CD4-positive, CD25-positive, alpha-beta regulatory T cell (primary cell): Measurements from ENCODE around the gene DNASE1. TPM values are rescaled to one million over a fixed set of nuclear protein-coding genes. Genes with fewer than 3 reads are reported as not detected.

ENCODE experiments used
- ATAC-seq, 2 donors: fragments of 150-1000 bp; cut with Tn5 transposase; one replicate each; pipeline ENCODE4 v1.10.0; 2021; ENCODE audit warnings: low read depth in 2 of 2, moderate number of reproducible peaks in 2 of 2, moderate library complexity in 1 of 2
- DNase-seq, 3 donors: peaks; one replicate each; pipeline versions ENCODE4 v3.0.0 to v3.0.0-alpha.2; 2012 to 2022; ENCODE audit warnings: mixed read lengths in 1 of 3
- H3K27ac ChIP-seq: one replicate; pipeline ENCODE4 v1.7.0; 2013; ENCODE audit warnings: mild to moderate bottlenecking, low read length; ENCODE audit not compliant: insufficient read depth, poor library complexity, severe bottlenecking
- H3K27me3 ChIP-seq: one replicate; pipeline ENCODE4 v1.7.0; 2013; ENCODE audit warnings: low read length; ENCODE audit not compliant: control insufficient read depth, insufficient read depth
- H3K36me3 ChIP-seq: one replicate; pipeline ENCODE4 v1.7.0; 2013; ENCODE audit warnings: mild to moderate bottlenecking, low read length, moderate library complexity; ENCODE audit not compliant: control insufficient read depth, insufficient read depth
- H3K4me1 ChIP-seq: 2 replicates; pipeline ENCODE4 v1.7.0; 2013; ENCODE audit warnings: mild to moderate bottlenecking, low read length; ENCODE audit not compliant: insufficient read depth, control insufficient read depth, poor library complexity, severe bottlenecking
- H3K4me3 ChIP-seq: one replicate; pipeline ENCODE4 v1.7.0; 2013; ENCODE audit warnings: low read depth, mild to moderate bottlenecking, low read length, moderate library complexity
- H3K9me3 ChIP-seq, 2 experiments: 1 replicate in 1 of 2; 2 replicates in 1 of 2; pipeline ENCODE4 v1.7.0; 2013; ENCODE audit warnings: low read length in 2 of 2, mild to moderate bottlenecking in 1 of 2, moderate library complexity in 1 of 2; ENCODE audit not compliant: control insufficient read depth in 2 of 2
- H3K27ac Mint-ChIP-seq, 3 donors: one replicate each; pipeline ENCODE4 v1.8.0; 2020 to 2022; ENCODE audit warnings: mild to moderate bottlenecking in 3 of 3, mixed read lengths in 3 of 3, moderate library complexity in 2 of 3
- H3K27me3 Mint-ChIP-seq: one replicate; pipeline ENCODE4 v1.8.0; 2022; ENCODE audit warnings: mild to moderate bottlenecking, mixed read lengths
- H3K36me3 Mint-ChIP-seq: one replicate; pipeline ENCODE4 v1.8.0; 2020; ENCODE audit warnings: mixed read lengths
- H3K4me1 Mint-ChIP-seq, 4 donors: one replicate each; pipeline ENCODE4 v1.8.0; 2020 to 2022; ENCODE audit warnings: mixed read lengths in 4 of 4, mild to moderate bottlenecking in 1 of 4
- H3K4me3 Mint-ChIP-seq, 4 donors: one replicate each; pipeline ENCODE4 v1.8.0; 2020 to 2022; ENCODE audit warnings: mild to moderate bottlenecking in 4 of 4, mixed read lengths in 4 of 4, moderate library complexity in 3 of 4
- H3K9me3 Mint-ChIP-seq, 7 donors: one replicate each; pipeline ENCODE4 v1.8.0; 2020 to 2022; ENCODE audit warnings: mixed read lengths in 7 of 7, mild to moderate bottlenecking in 3 of 7, moderate library complexity in 2 of 7
- polyA plus RNA-seq, 4 donors: library from polyadenylated mRNA; unstranded; fragments of 300-500 nt; fragmentation: Illumina TruSeq; gene quantifications; one replicate each; pipeline ENCODE4 v1.2.3, GENCODE V29; 2021
- total RNA-seq: library from RNA; stranded (reverse); gene quantifications from one replicate; pipeline ENCODE4 v1.2.3, GENCODE V29; 2022

DNASE1 gene
- total and polyA plus RNA-seq, 5 donors from 2014 or later, result 1.6 to 41.9 (median 3.8) TPM

DNA sequence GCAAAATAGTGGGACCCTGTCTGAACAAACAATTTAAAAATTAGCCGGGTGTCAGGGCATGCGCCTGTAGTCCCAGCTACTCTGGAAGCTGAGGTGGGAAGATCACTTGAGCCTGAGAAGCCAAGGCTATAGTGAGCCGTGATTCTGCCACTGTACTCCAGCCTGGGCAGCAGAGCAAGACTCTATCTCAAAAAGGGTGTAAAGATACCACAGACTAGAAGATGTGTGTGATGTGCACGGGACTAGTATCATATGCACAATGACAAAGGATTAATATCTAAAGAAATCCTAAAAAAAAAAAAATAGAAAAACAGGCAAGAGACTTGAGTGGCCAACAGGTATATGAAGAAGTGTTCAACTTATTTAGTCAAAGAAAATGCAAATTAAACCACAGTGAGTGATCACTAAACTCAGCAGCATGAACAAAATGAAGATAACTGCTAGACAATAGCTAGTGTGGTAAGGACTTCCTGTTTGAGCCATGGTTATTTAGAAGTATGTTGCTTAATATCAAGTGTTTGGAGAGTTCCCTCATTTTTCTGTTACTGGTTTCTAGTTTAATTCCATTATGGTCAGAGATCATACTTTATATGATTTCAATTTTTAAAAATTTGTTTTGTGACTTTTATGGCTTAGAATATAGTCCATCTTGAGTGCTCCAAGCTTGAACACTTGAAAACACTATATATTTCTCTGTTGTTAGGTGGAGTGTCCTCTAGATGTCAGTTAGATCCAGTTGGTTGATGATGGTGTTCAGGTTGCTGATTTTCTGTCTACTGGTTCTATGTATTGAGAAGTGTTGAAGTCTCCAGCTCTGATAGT, 28.4 kb upstream of the DNASE1 start:
- H3K27me3 ChIP-seq, result no peaks in the 10 kb centered on the region
- DNase-seq (peak in 2 of 3 donors; percentile 60 to 80), ATAC-seq (peak; percentile 88 to 89)
- H3K4me1 ChIP-seq, result peaks cover 34% of the 10 kb centered on the region
- no peaks in the 10 kb centered on the region for H3K9me3 ChIP-seq
- peaks cover 33 to 75% (median 46%) of the 10 kb centered on the region in 4 donors for H3K4me1 Mint-ChIP-seq
- no peaks in the 10 kb centered on the region for H3K27me3 Mint-ChIP-seq
- peak overlapping the region; percentile 70 for H3K27ac ChIP-seq
- no peaks in the 10 kb centered on the region for H3K9me3 Mint-ChIP-seq
- peak overlapping the region; percentile 56 to 74 (median 63) for H3K4me3 Mint-ChIP-seq
- H3K36me3 ChIP-seq, result peaks cover 3% of the 10 kb centered on the region
- H3K36me3 Mint-ChIP-seq, result no peaks in the 10 kb centered on the region
- H3K27ac Mint-ChIP-seq, result peak overlapping the region; percentile 85 to 92 (median 91)
- peak overlapping the region; percentile 61 for H3K4me3 ChIP-seq

DNA sequence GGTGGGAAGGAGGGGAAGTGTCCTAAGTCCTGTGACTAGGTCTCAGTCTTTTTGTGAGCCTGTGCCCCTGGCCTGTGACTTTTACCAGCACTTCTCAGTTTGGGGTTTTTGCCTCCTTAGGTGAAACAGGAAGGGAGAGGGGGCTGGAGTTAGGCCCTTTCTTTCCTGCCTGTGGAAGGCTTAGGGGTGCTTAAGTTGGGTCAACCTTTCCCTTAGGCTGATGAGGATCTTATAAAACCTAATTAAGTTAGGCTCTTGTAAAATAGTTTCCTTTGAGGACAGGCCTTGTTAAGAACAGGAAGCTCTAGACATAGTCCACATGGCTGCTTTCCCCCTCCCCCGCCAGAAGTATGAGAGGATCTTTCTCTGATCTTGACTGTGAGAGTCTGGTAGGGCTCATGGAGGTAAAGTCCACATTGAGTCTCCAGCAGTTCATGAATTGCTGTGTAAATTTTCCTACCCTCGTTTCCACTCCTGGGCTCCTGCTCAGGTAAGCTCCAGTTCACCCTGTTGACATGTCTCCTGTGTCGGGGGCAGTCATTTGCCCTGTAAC, 17.0 kb upstream of the DNASE1 start:
- Histone ChIP-seq H3K36me3 (peaks cover 22% of the 10 kb centered on the region), H3K9me3 (no peaks in the 10 kb centered on the region), H3K27me3 (no peaks in the 10 kb centered on the region), H3K4me1 (peaks cover 17% of the 10 kb centered on the region), H3K27ac (peak overlapping the region; percentile 53), H3K4me3 (no peak overlapping the region)
- DNase-seq (peak in 2 of 3 donors; percentile 43 to 75), ATAC-seq (peak; percentile 73 to 86)
- Mint-ChIP-seq H3K9me3 (peaks cover 0 to 1% (median 0%) of the 10 kb centered on the region in 7 donors), H3K36me3 (peaks cover 5% of the 10 kb centered on the region), H3K27me3 (no peaks in the 10 kb centered on the region), H3K27ac (peak overlapping the region; percentile 85 to 94 (median 93)), H3K4me3 (peak overlapping the region; percentile 46 to 66 (median 52)), H3K4me1 (peaks cover 17 to 44% (median 36%) of the 10 kb centered on the region in 4 donors)

DNA sequence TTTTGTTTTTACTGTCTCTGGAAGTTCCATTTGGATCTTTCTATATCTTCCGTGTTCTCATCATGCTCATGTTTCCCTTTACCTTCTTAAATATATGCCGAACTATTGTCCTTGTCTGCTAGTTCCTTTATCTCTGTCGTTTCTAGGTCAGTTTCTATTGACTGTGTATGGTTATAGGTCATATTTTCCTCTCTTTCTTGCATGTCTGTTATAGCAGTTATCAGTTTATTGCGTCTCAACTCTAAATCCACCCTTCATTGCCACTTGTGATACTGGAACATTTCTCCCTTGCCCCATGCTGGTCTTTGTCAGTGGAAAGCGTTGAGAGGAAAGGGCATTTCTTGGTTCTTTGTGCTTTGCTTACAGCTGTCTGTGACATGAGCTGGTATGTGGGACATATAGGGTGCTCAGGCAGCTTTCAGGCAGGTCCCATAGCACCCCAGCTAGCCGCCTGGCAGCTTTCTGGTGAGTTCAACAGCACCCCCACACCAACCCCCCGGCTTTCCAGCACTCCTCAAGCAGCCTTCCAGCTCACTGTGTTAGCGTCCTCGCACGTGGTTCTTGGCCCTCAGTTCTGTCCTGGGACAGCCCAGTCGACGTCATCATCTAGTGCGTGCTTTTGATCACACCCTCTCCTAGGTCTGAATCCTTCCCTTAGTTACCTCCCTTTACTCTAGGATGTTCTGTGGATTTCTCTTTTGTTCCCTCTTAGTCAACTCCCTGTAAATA, 15.4 kb upstream of the DNASE1 start:
- H3K27ac ChIP-seq, result no peak overlapping the region
- peaks cover 17 to 42% (median 36%) of the 10 kb centered on the region in 4 donors for H3K4me1 Mint-ChIP-seq
- H3K4me3 Mint-ChIP-seq, result peak overlapping the region in 1 of 4 donors; percentile 20
- DNase-seq (no peak), ATAC-seq (no peak)
- no peak overlapping the region for H3K4me3 ChIP-seq
- H3K36me3 ChIP-seq, result peaks cover 33% of the 10 kb centered on the region
- H3K27me3 Mint-ChIP-seq, result no peaks in the 10 kb centered on the region
- H3K4me1 ChIP-seq, result peaks cover 17% of the 10 kb centered on the region
- H3K36me3 Mint-ChIP-seq, result peaks cover 5% of the 10 kb centered on the region
- no peaks in the 10 kb centered on the region for H3K27me3 ChIP-seq
- H3K27ac Mint-ChIP-seq, result peak overlapping the region in 2 of 3 donors; percentile 46 to 94
- no peaks in the 10 kb centered on the region for H3K9me3 ChIP-seq
- H3K9me3 Mint-ChIP-seq, result peaks cover 0 to 1% (median 0%) of the 10 kb centered on the region in 7 donors

DNA sequence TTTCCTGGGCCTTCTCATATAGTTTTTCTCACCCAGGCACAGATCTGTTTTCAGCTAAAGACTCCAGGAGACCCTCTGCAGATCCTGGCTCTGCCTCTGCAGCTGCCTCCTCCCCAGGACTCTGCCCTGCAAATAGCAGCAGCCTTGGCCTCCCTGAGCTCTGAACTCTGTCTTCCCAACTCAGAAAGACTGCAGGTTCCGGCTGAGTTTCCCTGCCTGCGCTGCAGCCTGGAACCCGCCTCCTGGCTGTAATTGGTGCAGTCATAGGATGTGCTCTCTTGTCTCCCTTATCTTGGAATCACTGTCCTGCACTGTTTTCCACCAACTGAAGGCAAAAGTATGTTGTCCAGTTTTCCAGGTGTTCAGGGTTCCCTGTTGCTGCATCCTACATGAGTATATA, 14.3 kb upstream of the DNASE1 start:
- no peaks in the 10 kb centered on the region for H3K27me3 Mint-ChIP-seq
- no peak for DNase-seq
- no peak overlapping the region for H3K4me3 Mint-ChIP-seq
- H3K27ac Mint-ChIP-seq, result no peak overlapping the region
- H3K36me3 Mint-ChIP-seq, result peaks cover 5% of the 10 kb centered on the region
- H3K4me1 Mint-ChIP-seq, result peaks cover 17 to 42% (median 36%) of the 10 kb centered on the region in 4 donors
- H3K4me1 ChIP-seq, result peaks cover 17% of the 10 kb centered on the region
- no peak overlapping the region for H3K4me3 ChIP-seq
- peaks cover 37% of the 10 kb centered on the region for H3K36me3 ChIP-seq
- H3K9me3 Mint-ChIP-seq, result peaks cover 0 to 1% (median 0%) of the 10 kb centered on the region in 7 donors
- no peak for ATAC-seq
- H3K27ac ChIP-seq, result no peak overlapping the region
- no peaks in the 10 kb centered on the region for H3K27me3 ChIP-seq
- H3K9me3 ChIP-seq, result no peaks in the 10 kb centered on the region

DNA sequence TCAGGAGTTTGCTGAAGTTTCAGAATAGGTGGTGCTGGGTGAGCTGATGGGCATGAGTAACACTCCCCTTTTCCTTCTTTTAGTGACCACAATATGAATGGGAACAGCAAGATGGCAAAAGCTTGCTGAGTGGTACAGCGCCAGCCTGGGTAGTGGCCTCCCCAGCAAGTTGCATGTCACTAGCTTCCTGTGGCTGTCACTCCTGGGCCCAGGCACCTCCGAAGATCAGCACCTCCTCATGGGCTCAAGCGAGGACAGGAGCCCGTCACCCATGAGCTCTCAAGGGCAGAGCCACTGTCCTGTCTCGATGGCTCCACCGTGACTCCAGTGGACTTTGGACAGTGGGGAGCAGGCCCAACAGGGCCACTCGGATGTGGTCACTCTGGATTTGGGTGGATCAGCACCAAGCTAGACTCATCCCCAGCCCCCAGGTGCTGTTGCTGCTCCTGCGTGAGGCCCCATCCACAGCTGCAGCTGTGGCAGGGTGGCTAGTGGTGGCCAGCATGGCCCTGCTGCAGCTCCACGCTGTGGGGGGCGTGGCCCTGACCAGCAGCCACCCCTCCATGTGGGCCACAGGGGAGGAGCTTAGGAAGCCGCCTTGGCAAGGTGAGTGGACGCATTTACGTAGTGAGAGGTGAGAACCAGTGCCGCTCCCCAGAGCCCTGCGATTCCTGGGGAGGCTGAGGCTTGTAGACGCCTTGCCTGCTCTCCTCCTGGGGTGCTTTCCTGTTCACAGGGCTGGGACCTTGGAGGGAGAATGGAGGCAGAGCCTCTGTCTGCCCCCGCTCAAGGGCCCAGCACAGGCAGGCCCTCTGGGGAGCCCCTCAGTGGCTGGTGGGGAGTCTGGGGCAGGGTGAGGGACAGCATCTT, 13.6 kb upstream of the DNASE1 start:
- peaks cover 14 to 36% (median 30%) of the 10 kb centered on the region in 4 donors for H3K4me1 Mint-ChIP-seq
- H3K27me3 Mint-ChIP-seq, result no peaks in the 10 kb centered on the region
- Histone ChIP-seq H3K36me3 (peaks cover 37% of the 10 kb centered on the region), H3K4me1 (peaks cover 17% of the 10 kb centered on the region), H3K9me3 (no peaks in the 10 kb centered on the region), H3K4me3 (no peak overlapping the region), H3K27me3 (no peaks in the 10 kb centered on the region), H3K27ac (no peak overlapping the region)
- ATAC-seq (no peak), DNase-seq (no peak)
- no peak overlapping the region for H3K27ac Mint-ChIP-seq
- H3K4me3 Mint-ChIP-seq, result no peak overlapping the region
- H3K9me3 Mint-ChIP-seq, result peaks cover 0 to 1% (median 0%) of the 10 kb centered on the region in 7 donors
- peaks cover 5% of the 10 kb centered on the region for H3K36me3 Mint-ChIP-seq

DNA sequence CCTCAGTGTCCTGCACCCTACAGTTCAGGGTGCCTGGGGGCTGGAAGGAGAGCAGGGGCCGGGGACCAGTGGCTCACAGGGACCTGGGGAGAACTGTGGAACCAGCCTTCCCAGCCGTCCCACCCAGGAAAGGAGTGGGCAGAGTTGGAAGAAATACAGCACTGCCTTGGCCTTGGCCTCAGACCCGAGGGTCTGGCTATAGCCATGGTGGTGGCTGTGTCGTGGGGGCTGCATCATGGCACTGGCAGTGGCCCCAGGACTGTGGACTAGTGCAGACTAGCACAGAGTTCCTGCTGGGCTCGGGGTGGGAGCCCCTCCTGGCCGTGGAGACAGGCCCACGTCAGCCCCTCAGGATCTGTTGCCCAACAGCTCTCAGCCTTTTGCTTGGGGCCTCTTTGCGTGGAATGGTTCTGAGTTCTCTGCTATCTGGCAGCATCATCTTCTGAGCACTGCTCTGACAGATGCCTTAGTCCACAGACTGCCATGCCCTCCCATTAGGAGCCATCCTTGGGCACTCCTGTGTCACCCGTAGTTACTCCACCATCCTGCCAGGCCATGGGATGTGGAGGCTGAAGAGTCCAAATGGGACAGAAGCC, 12.6 kb upstream of the DNASE1 start:
- peaks cover 15% of the 10 kb centered on the region for H3K4me1 ChIP-seq
- peaks cover 37% of the 10 kb centered on the region for H3K36me3 ChIP-seq
- ATAC-seq (no peak), DNase-seq (no peak)
- Mint-ChIP-seq H3K4me3 (no peak overlapping the region), H3K36me3 (peaks cover 9% of the 10 kb centered on the region), H3K27me3 (no peaks in the 10 kb centered on the region), H3K27ac (no peak overlapping the region), H3K9me3 (peaks cover 0 to 1% (median 0%) of the 10 kb centered on the region in 7 donors), H3K4me1 (peaks cover 11 to 27% (median 24%) of the 10 kb centered on the region in 4 donors)
- no peak overlapping the region for H3K27ac ChIP-seq
- no peaks in the 10 kb centered on the region for H3K27me3 ChIP-seq
- no peaks in the 10 kb centered on the region for H3K9me3 ChIP-seq
- no peak overlapping the region for H3K4me3 ChIP-seq
